Measurements from ENCODE around the gene KLF16.
"Not testable (repeated sequence)": the region's sequence is repeated elsewhere in the genome, so short reads cannot be mapped to it uniquely, and the experiment has no call there.

The KLF16 gene

GRCh38 chr19:1884291-1884718 is 20.9 kb upstream of the KLF16 start:
- no peak for DNase-seq (ENCODE audit: low read depth)
- H3K4me3 ChIP-seq (ENCODE audit: low read depth, low read length), result peak overlapping the region; percentile 97
- TF ChIP-seq CTCF (IDR thresholded peaks at IDR 0.05; ENCODE audit: low read depth, low read length, missing control alignments), result no peak

- DNase-seq (ENCODE audit: low read depth), result no peak
- TF ChIP-seq CTCF (IDR thresholded peaks at IDR 0.05; ENCODE audit: low read depth, low read length, missing control alignments), result no peak
- H3K4me3 ChIP-seq (ENCODE audit: low read depth, low read length), result peak overlapping the region; percentile 97
Observed at GRCh38 chr19:1883784-1884183, 20.4 kb upstream of the KLF16 start.

DNA sequence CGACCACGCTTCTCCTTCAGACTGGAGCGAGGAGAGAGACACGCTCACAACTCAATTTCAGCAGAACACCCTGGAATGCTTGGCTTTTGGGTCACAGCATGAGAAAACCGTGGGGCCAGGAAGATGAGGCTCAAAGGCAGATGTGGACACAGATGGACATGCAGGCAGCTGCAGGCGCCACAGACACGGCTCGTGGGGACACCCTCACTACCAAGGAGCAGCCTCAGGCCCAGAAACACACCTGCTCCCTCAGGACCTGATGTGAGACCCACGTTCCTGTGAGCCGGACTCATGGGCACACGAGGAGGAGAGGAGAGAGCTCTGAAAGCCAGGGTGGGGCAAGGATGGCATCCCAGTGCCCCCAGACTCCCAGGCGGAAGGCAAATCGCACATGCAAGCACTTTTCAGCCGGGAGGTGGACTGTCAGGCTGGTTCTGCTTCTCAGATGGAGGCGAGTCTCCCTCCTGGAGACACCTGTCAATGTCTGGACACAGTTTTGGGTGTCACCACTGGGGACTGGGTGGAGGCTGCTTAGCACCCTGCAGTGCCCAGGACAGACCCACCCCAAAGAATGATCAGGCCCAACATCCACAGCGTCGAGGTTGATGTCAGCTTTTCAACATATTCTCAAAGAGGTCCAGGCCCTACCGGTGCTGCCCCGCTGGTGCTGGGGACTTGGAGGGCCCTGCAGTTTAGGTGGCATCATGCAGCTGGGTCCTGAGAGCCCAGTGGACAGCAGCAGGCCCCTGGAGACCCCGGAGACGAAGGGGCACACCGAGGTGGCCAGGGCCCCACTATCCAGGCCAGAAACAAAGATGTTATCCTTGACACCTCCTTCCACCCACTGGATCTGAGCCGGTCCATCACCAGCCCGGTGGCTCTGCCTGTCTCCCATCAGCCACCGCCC is 19.7 kb upstream of the KLF16 start:
- no peak for TF ChIP-seq CTCF (IDR thresholded peaks at IDR 0.05; ENCODE audit: low read depth, low read length, missing control alignments)
- no peak for DNase-seq (ENCODE audit: low read depth)
- no peak overlapping the region for H3K4me3 ChIP-seq (ENCODE audit: low read depth, low read length)

GRCh38 chr19:1882089-1882785 is 18.9 kb upstream of the KLF16 start:
- no peak overlapping the region for H3K4me3 ChIP-seq (ENCODE audit: low read depth, low read length)
- no peak for DNase-seq (ENCODE audit: low read depth)
- no peak for TF ChIP-seq CTCF (IDR thresholded peaks at IDR 0.05; ENCODE audit: low read depth, low read length, missing control alignments)

DNA sequence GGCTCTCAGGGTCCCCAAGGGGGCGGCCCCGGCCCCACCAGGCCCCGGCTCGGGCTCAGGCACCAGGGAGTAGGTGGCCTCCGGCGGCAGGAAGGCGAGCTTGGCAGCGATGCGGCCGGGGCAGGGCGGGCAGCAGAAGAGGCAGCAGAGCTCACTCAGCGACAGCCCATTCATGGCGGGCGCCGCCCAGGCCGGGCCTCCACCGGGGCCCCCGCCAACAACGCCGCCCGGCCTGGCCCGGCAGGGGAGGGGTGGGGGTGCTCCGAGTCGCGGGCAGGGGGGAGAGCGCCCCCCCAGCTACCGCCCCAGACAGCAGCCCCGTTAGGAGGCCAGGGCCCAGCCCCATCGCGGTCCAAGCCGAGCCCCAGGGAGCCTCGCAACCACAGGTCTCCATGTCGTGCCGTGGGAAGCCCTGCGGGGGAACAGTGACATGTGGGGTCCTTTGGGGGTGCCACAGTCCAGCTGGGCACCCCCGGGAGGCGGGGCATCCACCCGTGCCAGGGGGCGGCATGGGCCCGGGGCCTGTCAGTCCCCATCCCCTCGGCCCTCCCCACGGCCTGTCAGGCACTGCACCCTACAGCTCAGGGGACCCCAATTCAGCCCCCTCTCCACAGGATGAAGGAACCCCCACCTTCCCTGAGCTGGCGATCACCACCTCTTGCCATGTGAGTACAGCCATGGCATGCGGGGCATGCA is 18.2 kb upstream of the KLF16 start:
- not testable (repeated sequence) for DNase-seq (ENCODE audit: low read depth); H3K4me3 ChIP-seq (ENCODE audit: low read depth, low read length)

DNA sequence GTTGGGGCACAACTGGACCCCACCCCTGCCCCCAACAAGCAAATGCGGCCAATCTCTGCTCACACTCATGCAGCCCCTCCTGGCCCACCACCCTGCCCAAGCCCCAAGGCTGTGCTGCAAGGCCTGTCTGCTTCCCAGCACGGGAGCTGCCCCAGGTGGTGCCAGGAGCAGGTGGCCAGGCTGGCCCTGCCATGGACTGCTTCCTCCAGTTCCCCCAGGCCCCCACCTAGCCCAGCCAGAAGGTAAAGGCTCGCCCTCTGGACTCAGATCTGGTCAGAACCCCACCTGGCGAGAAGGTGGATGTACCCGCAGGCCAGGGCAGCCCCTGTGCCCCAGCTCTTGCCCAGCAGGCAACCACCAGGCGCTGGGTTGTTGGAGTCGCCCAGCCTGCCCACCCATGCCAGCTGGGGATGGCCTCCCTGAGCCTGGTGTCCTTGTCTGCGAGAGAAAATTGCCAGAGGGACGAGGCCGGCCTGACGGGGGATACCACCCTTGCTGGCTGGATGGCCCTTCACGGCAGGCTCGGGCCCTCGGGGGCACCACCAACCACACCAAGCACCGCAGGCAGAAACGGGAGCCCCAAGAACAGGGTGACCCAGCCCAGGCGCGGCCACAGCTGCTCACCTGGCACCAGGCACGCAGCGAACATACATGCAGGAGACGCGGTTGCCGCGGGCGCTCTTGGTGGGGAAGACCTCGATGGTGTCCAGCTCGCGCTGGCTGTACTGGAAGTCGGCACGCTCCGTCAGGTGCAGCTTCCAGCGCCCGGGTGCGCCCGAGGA is 17.4 kb upstream of the KLF16 start:
- TF ChIP-seq CTCF (IDR thresholded peaks at IDR 0.05; ENCODE audit: low read depth, low read length, missing control alignments), result no peak
- H3K4me3 ChIP-seq (ENCODE audit: low read depth, low read length), result no peak overlapping the region
- no peak for DNase-seq (ENCODE audit: low read depth)

DNA sequence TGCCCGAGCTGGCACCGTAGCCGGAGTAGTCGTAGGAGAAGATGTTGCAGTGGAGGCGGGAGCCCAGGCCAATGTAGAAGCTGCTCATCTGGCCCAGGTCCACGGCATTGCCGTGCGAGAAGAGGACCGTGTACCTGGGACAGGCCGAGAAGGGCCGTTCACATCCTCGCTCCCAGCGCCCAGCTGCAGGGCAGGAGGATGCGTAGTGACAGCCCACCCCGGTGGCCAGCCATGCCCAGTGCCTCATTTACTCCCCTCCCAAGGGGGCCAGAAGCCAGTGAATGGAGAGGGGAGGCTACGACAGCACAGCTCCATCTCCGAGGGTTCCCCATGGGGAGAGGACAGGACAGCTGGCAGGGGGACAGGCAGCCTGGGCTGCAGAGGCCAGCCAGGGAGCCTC is 16.6 kb upstream of the KLF16 start:
- DNase-seq (ENCODE audit: low read depth); H3K4me3 ChIP-seq (ENCODE audit: low read depth, low read length): not testable (repeated sequence)

DNA sequence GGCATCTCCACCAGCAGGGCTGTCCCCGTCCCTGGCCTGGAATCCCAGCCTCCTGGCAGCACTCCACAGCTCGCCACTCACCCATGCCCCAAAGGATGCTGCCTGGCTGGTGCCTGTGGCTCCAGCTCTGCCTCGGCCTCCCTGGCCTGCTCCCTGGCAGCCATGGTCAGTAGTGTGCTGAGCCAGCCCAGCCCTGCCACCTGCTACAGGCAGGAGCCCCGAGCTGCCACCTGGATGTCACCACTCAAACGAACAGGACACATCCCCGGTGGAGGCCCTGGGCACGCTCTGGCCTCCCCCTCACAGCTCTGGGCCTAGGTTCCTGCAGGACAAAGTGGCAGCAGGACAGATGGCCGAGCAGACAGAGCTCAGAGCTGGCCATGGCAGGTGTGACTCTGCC is 15.2 kb upstream of the KLF16 start:
- H3K4me3 ChIP-seq (ENCODE audit: low read depth, low read length), result not testable (repeated sequence)

DNA sequence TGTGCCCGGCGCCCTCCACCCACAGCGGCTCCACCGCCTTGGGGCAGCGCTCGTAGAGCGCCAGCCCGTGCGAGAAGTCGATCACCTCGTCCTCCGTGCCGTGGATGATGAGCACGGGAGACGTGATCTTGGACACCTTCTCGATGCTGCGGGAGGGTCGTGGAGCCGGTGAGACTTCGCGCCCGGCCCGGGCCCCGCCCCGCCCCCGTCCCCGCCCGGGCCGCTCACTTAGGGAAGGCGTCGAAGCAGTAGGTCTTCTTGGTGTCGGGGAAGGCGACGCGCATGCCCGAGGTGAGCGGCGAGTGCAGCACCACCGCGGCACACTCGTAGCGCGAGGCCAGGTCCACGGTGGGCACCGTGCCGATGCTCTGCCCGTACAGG is 13.9 kb upstream of the KLF16 start:
- not testable (repeated sequence) for DNase-seq (ENCODE audit: low read depth); H3K4me3 ChIP-seq (ENCODE audit: low read depth, low read length)

More for the DNA sequence above, 15.2 kb upstream of the KLF16 start:
- DNase-seq (ENCODE audit: low read depth), result not testable (repeated sequence)

DNA sequence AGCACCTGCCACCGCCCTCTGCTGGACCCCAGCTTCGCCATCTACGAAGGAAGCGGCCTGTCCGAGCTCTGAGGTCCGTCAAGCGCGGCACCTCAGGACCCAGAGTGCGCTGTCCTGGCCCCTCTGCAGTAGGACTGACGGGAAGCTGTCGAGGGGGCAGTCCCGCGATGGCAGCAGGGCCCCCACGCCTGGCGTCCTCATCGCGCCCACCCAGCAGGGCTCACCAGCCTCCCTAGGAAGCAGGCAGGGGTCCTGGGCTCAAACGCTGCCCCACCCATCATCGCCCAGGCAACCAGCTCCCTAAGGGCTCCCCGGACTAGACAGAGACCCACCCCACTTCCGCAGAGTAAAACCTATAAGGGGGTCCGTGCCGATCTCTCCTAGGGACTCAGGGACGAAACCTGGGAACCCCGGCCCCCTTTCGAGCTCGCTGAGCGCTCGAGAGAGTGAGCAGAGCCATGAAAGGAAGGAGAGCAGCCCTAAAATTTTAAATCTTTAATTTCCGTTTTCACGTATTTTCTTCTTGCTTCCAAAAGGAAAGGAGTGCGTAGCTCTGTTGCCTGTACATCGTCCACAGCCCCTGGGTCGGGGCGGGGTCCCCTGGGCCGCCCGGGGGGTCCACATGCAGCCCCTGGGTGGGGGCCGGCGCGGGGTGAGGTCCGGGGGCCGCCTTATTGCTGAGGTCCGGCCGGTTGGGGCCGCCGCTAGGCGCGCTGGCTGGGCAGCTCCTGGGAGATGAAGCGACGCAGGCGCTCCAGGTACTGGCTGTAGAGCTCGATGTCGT is 13.3 kb upstream of the KLF16 start:
- H3K4me3 ChIP-seq (ENCODE audit: low read depth, low read length), result peak overlapping the region; percentile 95
- not testable (repeated sequence) for DNase-seq (ENCODE audit: low read depth)
